ENCODE measurements around the gene KIF22. TPM values are rescaled to one million over a fixed set of nuclear protein-coding genes. Genes with fewer than 3 reads are reported as not detected.

KIF22 gene
- total RNA-seq, 2 donors from 2014 or later = 11.4 to 15.2 TPM

- Histone ChIP-seq H3K4me3 (no peak overlapping the region), H3K4me1 (ENCODE audit: control insufficient read depth in 1 of 2, low read depth in 2 of 2) (no peaks in the 10 kb centered on the region), H3K9me3 (no peaks in the 10 kb centered on the region), H3K27me3 (replicated peaks; ENCODE audit: insufficient read depth) (no peaks in the 10 kb centered on the region), H3K36me3 (no peaks in the 10 kb centered on the region), H3K27ac (no peak overlapping the region)
- TF ChIP-seq CTCF (IDR thresholded peaks at IDR 0.05) = no peak
- ATAC-seq (ENCODE audit: insufficient number of reproducible peaks, low FRiP score, low read depth) = no peak
- DNase-seq (ENCODE audit: low spot score) = no peak
Measured at GRCh38 chr16:29763326-29763725, 27.2 kb upstream of the KIF22 start.

- ATAC-seq (ENCODE audit: insufficient number of reproducible peaks, low FRiP score, low read depth) (no peak), DNase-seq (ENCODE audit: low spot score) (no peak)
- H3K27ac ChIP-seq = no peak overlapping the region
- no peaks in the 10 kb centered on the region for H3K9me3 ChIP-seq
- H3K36me3 ChIP-seq = no peaks in the 10 kb centered on the region
- TF ChIP-seq CTCF (IDR thresholded peaks at IDR 0.05) = no peak
- H3K4me1 ChIP-seq (ENCODE audit: control insufficient read depth in 1 of 2, low read depth in 2 of 2) = no peaks in the 10 kb centered on the region
- no peaks in the 10 kb centered on the region for H3K27me3 ChIP-seq (replicated peaks; ENCODE audit: insufficient read depth)
- H3K4me3 ChIP-seq = no peak overlapping the region
Measured at GRCh38 chr16:29765167-29766032, 25.2 kb upstream of the KIF22 start.

DNA sequence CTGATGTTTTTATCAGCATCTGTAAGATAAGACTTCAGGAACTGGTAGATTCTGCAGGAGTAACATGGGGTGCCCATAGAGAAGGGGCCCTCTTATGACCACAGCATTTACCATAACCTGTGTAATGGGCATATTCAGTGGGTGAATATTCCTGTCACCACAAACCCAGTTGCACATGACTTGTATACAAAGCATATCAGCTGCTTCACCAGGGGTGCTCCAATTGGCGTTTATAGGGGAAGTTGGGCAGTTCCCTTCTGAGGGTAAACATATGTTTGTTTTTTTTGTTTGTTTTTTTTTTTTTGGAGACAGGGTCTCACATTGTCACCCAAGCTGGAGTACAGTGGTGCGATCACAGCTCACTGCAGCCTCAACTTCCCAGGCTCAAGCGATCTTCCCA is 24.0 kb upstream of the KIF22 start:
- H3K9me3 ChIP-seq = no peaks in the 10 kb centered on the region
- H3K4me1 ChIP-seq (ENCODE audit: control insufficient read depth in 1 of 2, low read depth in 2 of 2) = no peaks in the 10 kb centered on the region
- no peak overlapping the region for H3K4me3 ChIP-seq
- no peaks in the 10 kb centered on the region for H3K27me3 ChIP-seq (replicated peaks; ENCODE audit: insufficient read depth)
- no peak for DNase-seq (ENCODE audit: low spot score)
- no peak for ATAC-seq (ENCODE audit: insufficient number of reproducible peaks, low FRiP score, low read depth)
- H3K36me3 ChIP-seq = no peaks in the 10 kb centered on the region
- TF ChIP-seq CTCF (IDR thresholded peaks at IDR 0.05) = no peak
- no peak overlapping the region for H3K27ac ChIP-seq

- H3K9me3 ChIP-seq = no peaks in the 10 kb centered on the region
- DNase-seq (ENCODE audit: low spot score) (no peak), ATAC-seq (ENCODE audit: insufficient number of reproducible peaks, low FRiP score, low read depth) (no peak)
- H3K27me3 ChIP-seq (replicated peaks; ENCODE audit: insufficient read depth) = no peaks in the 10 kb centered on the region
- no peak overlapping the region for H3K4me3 ChIP-seq
- H3K27ac ChIP-seq = no peak overlapping the region
- H3K4me1 ChIP-seq (ENCODE audit: control insufficient read depth in 1 of 2, low read depth in 2 of 2) = no peaks in the 10 kb centered on the region
- H3K36me3 ChIP-seq = no peaks in the 10 kb centered on the region
- TF ChIP-seq CTCF (IDR thresholded peaks at IDR 0.05) = no peak
Measured at GRCh38 chr16:29767062-29767461, 23.5 kb upstream of the KIF22 start.

DNA sequence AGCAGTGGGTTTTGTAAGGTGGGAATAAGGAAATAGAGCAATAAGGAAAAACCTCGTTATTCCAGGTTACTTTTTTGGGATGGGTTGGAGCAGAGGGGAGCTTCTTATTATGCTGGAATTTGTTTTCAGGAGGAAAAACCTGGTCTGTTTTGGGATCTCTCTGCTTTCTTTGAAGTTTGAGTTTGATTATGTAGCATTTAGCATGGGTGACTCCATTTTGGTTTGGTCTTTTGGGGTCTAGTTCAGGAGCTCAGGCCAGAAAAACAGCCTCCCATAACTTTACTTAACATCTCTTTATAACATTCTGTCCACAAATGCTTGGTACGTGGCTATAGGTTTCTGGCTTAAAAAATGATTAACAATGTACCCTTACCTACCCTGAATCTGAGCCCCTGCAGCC is 21.0 kb upstream of the KIF22 start:
- Histone ChIP-seq H3K4me3 (no peak overlapping the region), H3K9me3 (no peaks in the 10 kb centered on the region), H3K27me3 (replicated peaks; ENCODE audit: insufficient read depth) (no peaks in the 10 kb centered on the region), H3K4me1 (ENCODE audit: control insufficient read depth in 1 of 2, low read depth in 2 of 2) (no peaks in the 10 kb centered on the region), H3K36me3 (no peaks in the 10 kb centered on the region), H3K27ac (no peak overlapping the region)
- TF ChIP-seq CTCF (IDR thresholded peaks at IDR 0.05) = no peak
- no peak for ATAC-seq (ENCODE audit: insufficient number of reproducible peaks, low FRiP score, low read depth)
- DNase-seq (ENCODE audit: low spot score) = no peak
